ENCODE results near the gene DLGAP1.

The DLGAP1 gene

GRCh38 chr18:3912705-3913104, 542.4 kb downstream of the DLGAP1 start:
- TF ChIP-seq EZH2phosphoT487 (IDR thresholded peaks at IDR 0.05; ENCODE audit: low read depth): no peak
- TF ChIP-seq CTCF (IDR thresholded peaks at IDR 0.05; ENCODE audit: low read depth, low read length): no peak
- no peaks in the 10 kb centered on the region for H3K4me1 ChIP-seq (ENCODE audit: low read length)
- no peak overlapping the region for H3K4me2 ChIP-seq (ENCODE audit: low read length)
- peaks cover 11% of the 10 kb centered on the region; the same call in 1 of the 2 replicates for H3K27me3 ChIP-seq (ENCODE audit: low read depth, low read length)
- H3K9ac ChIP-seq (ENCODE audit: low read length): no peak overlapping the region
- no peaks in the 10 kb centered on the region; the same call in 1 of the 2 replicates for H3K9me3 ChIP-seq (ENCODE audit: insufficient read depth, low read length)
- H2AFZ ChIP-seq (ENCODE audit: low read depth, low read length): no peak overlapping the region
- H3K36me3 ChIP-seq (replicated peaks; ENCODE audit: low read depth, low read length): no peaks in the 10 kb centered on the region
- H3K79me2 ChIP-seq (ENCODE audit: low read length): no peaks in the 10 kb centered on the region
- H3K27ac ChIP-seq (ENCODE audit: low read length): no peak overlapping the region
- no peak overlapping the region for H3K4me3 ChIP-seq (ENCODE audit: low read length)
- no peaks in the 10 kb centered on the region for H4K20me1 ChIP-seq (ENCODE audit: insufficient read depth, low read length)

DNA sequence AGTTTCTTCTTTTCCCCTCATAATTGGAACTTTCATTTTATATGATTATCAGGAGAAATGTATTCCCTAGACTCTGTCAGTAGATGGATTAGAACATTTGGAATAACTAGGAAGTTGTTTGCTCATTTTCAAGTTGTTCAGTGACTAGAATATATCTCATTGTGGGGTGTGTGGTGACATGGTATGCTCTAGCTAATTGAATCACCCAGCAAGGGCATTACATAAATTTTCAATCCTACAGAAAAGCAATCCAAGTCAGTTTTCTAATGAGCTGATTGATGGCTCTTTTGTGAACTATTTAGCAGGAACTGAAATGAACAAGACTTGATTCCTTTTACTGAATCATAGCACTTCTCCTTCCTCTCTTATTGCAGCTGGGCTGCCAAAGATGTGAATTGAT, 543.7 kb downstream of the DLGAP1 start:
- Histone ChIP-seq H3K27me3 (ENCODE audit: low read depth, low read length) (peaks cover 4% of the 10 kb centered on the region; the same call in 1 of the 2 replicates), H3K36me3 (replicated peaks; ENCODE audit: low read depth, low read length) (no peaks in the 10 kb centered on the region), H3K4me1 (ENCODE audit: low read length) (peaks cover 1% of the 10 kb centered on the region), H3K79me2 (ENCODE audit: low read length) (no peaks in the 10 kb centered on the region), H4K20me1 (ENCODE audit: insufficient read depth, low read length) (no peaks in the 10 kb centered on the region), H3K9ac (ENCODE audit: low read length) (no peak overlapping the region), H3K9me3 (ENCODE audit: insufficient read depth, low read length) (no peaks in the 10 kb centered on the region; the same call in 1 of the 2 replicates), H3K4me2 (ENCODE audit: low read length) (no peak overlapping the region), H3K27ac (ENCODE audit: low read length) (no peak overlapping the region), H3K4me3 (ENCODE audit: low read length) (no peak overlapping the region), H2AFZ (ENCODE audit: low read depth, low read length) (no peak overlapping the region)
- TF ChIP-seq CTCF (IDR thresholded peaks at IDR 0.05; ENCODE audit: low read depth, low read length): no peak
- no peak for TF ChIP-seq EZH2phosphoT487 (IDR thresholded peaks at IDR 0.05; ENCODE audit: low read depth)

GRCh38 chr18:3910512-3910911, 544.6 kb downstream of the DLGAP1 start:
- Histone ChIP-seq H3K9ac (ENCODE audit: low read length) (no peak overlapping the region), H3K4me3 (ENCODE audit: low read length) (no peak overlapping the region), H3K27me3 (ENCODE audit: low read depth, low read length) (no peaks in the 10 kb centered on the region), H3K4me1 (ENCODE audit: low read length) (peaks cover 10% of the 10 kb centered on the region), H4K20me1 (ENCODE audit: insufficient read depth, low read length) (no peaks in the 10 kb centered on the region), H2AFZ (ENCODE audit: low read depth, low read length) (no peak overlapping the region), H3K79me2 (ENCODE audit: low read length) (no peaks in the 10 kb centered on the region), H3K4me2 (ENCODE audit: low read length) (no peak overlapping the region), H3K9me3 (ENCODE audit: insufficient read depth, low read length) (no peaks in the 10 kb centered on the region; the same call in 1 of the 2 replicates), H3K36me3 (replicated peaks; ENCODE audit: low read depth, low read length) (no peaks in the 10 kb centered on the region), H3K27ac (ENCODE audit: low read length) (no peak overlapping the region)
- TF ChIP-seq CTCF (IDR thresholded peaks at IDR 0.05; ENCODE audit: low read depth, low read length): no peak
- TF ChIP-seq EZH2phosphoT487 (IDR thresholded peaks at IDR 0.05; ENCODE audit: low read depth): no peak

DNA sequence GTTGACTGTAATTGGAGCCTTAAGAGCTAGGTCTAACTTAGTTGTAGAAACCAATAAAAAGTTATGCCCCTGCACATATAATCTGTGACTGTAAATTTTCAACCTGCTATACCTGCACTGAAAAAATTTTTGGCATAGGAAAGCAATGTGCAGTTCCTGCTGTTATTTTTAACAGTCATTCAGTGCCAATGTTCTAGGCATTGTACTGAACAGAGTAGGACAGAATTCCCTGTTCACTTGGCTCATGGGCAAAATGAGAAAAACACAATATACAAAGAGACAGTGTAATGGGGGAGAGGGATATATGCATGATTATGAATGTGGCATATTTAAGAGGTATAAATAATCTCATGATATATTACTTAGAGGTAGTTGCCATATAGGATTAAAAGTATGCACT, 547.2 kb downstream of the DLGAP1 start:
- Histone ChIP-seq H3K27me3 (ENCODE audit: low read depth, low read length) (peaks cover 8% of the 10 kb centered on the region), H3K9me3 (ENCODE audit: insufficient read depth, low read length) (no peaks in the 10 kb centered on the region), H3K4me1 (ENCODE audit: low read length) (peaks cover 11% of the 10 kb centered on the region), H3K9ac (ENCODE audit: low read length) (no peak overlapping the region), H3K79me2 (ENCODE audit: low read length) (no peaks in the 10 kb centered on the region), H3K4me3 (ENCODE audit: low read length) (no peak overlapping the region), H3K27ac (ENCODE audit: low read length) (no peak overlapping the region), H2AFZ (ENCODE audit: low read depth, low read length) (no peak overlapping the region), H3K36me3 (replicated peaks; ENCODE audit: low read depth, low read length) (no peaks in the 10 kb centered on the region), H3K4me2 (ENCODE audit: low read length) (no peak overlapping the region), H4K20me1 (ENCODE audit: insufficient read depth, low read length) (no peaks in the 10 kb centered on the region)
- TF ChIP-seq CTCF (IDR thresholded peaks at IDR 0.05; ENCODE audit: low read depth, low read length) (no peak), EZH2phosphoT487 (IDR thresholded peaks at IDR 0.05; ENCODE audit: low read depth) (no peak)
